Fibroblast of mammary gland (primary cell): ENCODE data around the gene OR2V2.
A peak's percentile ranks its signal among the peaks of the same experiment; 100 is the strongest.

Experiments used
- DNase-seq: peaks from one replicate; pipeline ENCODE4 v3.0.0-alpha.2; 2010; ENCODE audit warnings: low read depth
- H3K4me3 ChIP-seq: 2 replicates; pipeline ENCODE4 v1.5.1; 2011; ENCODE audit warnings: low read depth, mild to moderate bottlenecking, low read length, moderate library complexity; ENCODE audit not compliant: control insufficient read depth
- CTCF ChIP-seq: conservative IDR thresholded peaks from 2 replicates; pipeline ENCODE4 v1.5.1; 2011; ENCODE audit warnings: low read depth, low read length, inconsistent platforms; ENCODE audit not compliant: control insufficient read depth, insufficient read depth

The OR2V2 gene

GRCh38 chr5:181161534-181162175 lies 14.3 kb downstream of the OR2V2 start:
- no peak for DNase-seq
- no peak overlapping the region for H3K4me3 ChIP-seq
- TF ChIP-seq CTCF: no peak

GRCh38 chr5:181163487-181164075 lies 16.2 kb downstream of the OR2V2 start:
- DNase-seq: no peak
- peak overlapping the region; percentile 1 for H3K4me3 ChIP-seq
- no peak for TF ChIP-seq CTCF

- peak; percentile 59 for DNase-seq
- peak overlapping the region; percentile 33 for H3K4me3 ChIP-seq
- TF ChIP-seq CTCF: no peak
Measured at GRCh38 chr5:181164076-181164952, 16.9 kb downstream of the OR2V2 start.

- H3K4me3 ChIP-seq: no peak overlapping the region
- TF ChIP-seq CTCF: no peak
- DNase-seq: peak; percentile 41
Measured at GRCh38 chr5:181166812-181167733, 19.7 kb downstream of the OR2V2 start.

GRCh38 chr5:181167814-181168488 lies 20.6 kb downstream of the OR2V2 start:
- no peak overlapping the region for H3K4me3 ChIP-seq
- no peak for DNase-seq
- peak; percentile 50 for TF ChIP-seq CTCF
